ENCODE data around the gene BATF2. TPM values are rescaled to one million over a fixed set of nuclear protein-coding genes. Genes with fewer than 3 reads are reported as not detected.

Gene BATF2, protein sequence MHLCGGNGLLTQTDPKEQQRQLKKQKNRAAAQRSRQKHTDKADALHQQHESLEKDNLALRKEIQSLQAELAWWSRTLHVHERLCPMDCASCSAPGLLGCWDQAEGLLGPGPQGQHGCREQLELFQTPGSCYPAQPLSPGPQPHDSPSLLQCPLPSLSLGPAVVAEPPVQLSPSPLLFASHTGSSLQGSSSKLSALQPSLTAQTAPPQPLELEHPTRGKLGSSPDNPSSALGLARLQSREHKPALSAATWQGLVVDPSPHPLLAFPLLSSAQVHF
- total RNA-seq = 1.2 and 1.3 TPM in 2 replicates

DNA sequence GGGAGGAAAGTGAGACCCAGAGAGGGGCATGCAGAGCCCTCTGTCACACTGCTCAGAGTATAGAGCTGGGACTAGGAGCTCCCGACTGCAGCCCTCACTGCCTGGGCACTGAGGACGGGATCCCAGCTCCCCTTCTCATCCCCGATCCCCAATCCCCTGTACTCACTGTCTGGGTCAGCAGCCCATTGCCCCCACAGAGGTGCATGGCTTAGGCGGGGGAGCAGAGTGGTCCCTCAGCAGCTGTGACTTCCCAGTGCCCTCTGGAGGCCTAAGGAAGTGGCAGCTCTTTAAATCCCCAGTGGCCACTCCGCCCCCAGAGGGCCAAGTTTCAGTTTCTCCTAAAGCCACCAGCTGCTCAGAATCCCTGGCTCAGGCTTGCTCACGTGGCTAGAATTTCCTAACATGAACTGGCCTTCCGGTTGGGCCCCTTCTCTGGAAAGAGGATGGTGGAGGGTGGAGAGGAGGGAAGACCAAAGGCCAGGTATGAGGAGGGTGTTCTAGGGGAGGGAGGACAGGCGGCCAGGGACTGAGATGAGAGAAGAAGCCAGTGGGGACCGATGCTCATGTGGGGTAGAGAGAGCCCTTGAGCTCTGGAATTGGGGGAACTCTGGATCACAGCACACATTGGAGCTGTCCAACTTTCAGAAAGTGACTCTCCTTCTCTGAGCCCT is at the start of gene BATF2:
Gene BATF2 (minus strand): TSS at position 262 of the 671 bp plus-strand sequence. CDS start 57 bp downstream, at position 205.

DNA sequence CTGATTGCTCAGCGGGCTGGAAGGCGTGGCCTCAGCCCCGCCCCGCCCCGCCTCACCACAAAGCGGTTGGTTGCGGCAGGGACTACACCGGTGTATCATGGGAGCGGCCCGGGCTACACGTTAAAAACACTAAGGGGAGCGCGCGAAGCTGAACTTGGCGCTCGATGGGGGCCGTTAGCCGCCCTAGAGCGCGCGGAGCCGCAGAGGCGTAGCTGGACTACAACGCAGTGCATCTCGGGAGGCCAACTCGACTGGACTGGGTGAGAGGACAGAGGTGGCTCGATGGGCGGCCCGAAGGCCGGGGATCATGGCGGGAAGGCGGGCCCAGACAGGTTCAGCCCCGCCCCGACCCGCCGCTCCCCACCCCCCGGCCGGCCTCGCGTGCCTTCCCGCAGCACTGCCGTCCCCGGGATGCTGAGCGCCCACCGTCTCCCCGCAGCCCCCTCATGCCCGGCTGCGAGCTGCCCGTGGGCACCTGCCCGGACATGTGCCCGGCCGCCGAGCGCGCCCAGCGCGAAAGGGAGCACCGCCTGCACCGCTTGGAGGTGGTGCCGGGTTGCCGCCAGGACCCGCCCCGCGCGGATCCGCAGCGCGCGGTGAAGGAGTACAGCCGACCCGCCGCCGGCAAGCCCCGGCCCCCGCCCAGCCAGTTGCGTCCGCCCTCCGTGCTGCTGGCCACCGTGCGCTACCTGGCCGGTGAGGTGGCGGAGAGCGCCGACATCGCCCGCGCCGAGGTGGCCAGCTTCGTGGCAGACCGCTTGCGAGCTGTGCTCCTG is 44.3 kb upstream of the BATF2 start, which contains the start of gene SAC3D1:
Gene SAC3D1 (plus strand): TSS at position 364 of the 776 bp plus-strand sequence. CDS start 83 bp downstream, at position 447.

DNA sequence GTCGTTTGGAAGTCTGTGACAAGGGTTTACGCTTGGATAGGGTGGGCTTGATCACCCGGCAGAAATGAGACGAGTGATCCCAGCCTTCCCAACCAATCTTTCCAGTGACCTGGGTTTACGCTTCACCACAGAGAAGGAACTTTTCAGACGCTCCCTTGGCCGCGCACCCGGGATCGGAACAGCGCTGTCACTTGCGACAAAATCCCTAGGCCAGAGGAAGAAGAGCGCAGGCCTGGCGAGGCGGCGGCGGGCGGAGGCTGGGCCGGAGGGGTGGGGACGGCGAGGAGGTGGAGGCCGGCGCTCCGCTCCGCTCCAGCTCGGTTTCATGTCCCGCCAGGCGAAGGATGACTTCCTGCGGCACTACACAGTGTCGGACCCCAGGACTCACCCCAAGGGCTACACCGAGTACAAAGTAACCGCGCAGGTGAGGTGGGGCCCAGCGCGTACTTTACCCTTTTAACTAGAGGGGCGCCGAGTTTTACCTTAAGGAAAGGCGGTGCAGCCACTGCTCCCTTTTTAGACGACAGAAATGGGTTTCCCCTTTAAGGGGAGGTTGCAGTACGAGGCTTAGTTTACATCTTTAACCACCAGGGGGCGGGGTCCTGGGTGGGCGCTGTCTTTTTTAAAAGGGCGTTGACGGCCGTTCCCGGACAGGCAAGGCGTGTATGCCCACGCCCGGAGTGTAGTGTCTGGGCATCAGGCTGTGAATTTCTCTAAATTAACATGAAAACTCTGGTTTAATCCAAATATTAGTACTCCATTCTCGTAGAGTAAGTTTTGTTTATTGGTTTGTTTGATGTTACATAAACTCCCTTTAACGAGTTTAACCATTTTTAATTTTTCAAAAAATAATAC is 30.7 kb upstream of the BATF2 start, which contains the start of gene SNX15:
Gene SNX15 (plus strand): TSS at position 227 of the 855 bp plus-strand sequence. CDS start 99 bp downstream, at position 326.

DNA sequence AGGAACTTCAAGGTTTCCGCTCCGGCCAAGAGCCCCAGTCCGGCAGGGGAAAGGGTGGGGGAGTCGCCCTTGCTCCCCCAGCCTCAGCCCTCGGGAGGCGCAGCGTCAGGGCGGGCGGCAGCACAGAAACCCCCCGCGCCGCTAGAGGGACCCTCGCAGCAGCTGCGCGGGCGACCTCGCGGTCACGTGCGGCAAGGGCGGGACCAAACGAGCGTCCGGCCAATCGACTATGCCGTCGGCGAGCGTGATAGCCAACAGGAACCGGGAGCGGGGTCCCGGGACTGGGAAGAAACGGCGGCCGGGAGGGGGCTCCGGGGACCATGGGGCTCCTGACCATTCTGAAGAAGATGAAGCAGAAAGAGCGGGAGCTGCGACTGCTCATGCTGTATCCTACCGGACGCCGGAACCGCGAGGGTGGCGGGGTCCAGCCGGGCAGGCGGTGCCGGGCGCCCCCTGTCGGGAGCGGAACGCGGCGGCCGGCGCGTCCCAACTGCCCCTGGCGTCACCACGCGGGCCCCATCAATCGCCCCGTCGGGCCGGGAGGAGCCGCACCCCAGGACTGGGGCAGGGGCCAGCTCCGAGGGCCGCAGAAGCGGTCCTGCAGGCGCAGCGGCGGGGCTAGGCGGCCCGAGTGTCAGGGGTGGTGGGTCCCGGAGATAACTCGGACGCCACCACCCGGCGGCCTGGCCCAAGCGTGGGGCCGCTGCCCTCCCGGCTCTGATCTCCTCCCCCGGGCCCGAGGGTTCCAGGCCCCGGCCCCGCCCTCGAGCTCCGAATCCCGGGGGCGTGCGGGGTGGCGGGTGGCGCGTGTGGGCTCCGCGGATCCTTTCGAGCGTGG is 17.3 kb upstream of the BATF2 start, which contains the start of gene ARL2:
Gene ARL2 (plus strand): TSS at position 273 of the 838 bp plus-strand sequence. CDS start 48 bp downstream, at position 321.

DNA sequence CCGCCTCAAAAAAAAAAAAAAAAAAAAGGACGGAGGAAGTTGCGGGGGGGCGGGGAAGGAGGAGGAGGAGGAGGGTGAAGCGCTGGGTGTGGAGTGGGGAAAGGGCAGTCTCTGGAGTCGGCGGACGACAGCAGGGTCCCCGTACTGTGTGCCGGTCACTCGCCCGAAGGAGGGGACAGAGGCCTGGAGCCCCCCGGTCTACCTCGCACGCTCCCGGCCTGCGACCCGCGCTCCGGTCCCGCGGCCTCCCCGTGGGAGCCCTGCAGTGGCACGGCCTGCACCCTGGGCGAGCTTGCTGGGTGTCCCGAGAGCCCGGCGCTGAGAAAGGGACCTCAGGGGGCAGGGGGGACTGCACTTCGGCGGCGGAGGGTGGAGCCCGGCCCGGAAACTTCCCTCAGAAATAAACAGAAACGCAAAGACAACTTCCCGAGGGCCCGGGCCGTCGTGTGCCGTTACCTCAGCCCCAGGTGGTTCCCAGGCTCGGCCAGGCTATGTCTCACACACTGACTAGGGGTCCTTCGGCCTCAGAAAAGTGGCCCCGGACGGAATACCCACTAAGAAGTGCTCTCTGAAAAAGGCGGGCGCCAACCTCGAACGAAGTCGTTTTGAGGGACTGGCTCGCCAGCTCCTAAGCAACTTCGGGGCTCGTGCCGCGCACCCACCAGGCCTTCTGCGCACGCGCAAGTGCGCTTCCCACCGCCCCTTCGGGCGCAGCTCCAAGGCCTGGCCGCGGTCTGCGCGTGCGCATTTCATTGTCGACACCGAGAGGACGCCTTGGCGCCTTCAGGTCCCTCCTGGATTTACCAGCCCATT is 25.1 kb downstream of the BATF2 start, which contains the start of gene MAJIN:
Gene MAJIN (minus strand): TSS at position 688 of the 813 bp plus-strand sequence. CDS start 12,703 bp downstream, outside the sequence.

Other genes with a start within 250 kb of the BATF2 start
- 0.17 and 0.30 TPM in 2 replicates for gene PYGM, start 237.0 kb downstream of the BATF2 start, total RNA-seq
- gene SF1, start 218.4 kb downstream of the BATF2 start, total RNA-seq = 187 and 214 TPM in 2 replicates
- gene MAP4K2, start 193.8 kb downstream of the BATF2 start, total RNA-seq = 18.5 and 18.7 TPM in 2 replicates
- 20.8 and 22.2 TPM in 2 replicates for gene MEN1, start 186.4 kb downstream of the BATF2 start, total RNA-seq
- under 0.01 and 0.15 TPM in 2 replicates for gene CDC42BPG, start 152.3 kb downstream of the BATF2 start, total RNA-seq
- gene EHD1, start 118.3 kb downstream of the BATF2 start, total RNA-seq = 71.1 and 79.8 TPM in 2 replicates
- 18.3 and 20.3 TPM in 2 replicates for gene ATG2A, start 79.8 kb downstream of the BATF2 start, total RNA-seq
- 14.1 and 16.6 TPM in 2 replicates for gene PPP2R5B, start 72.3 kb downstream of the BATF2 start, total RNA-seq
- not detected in 2 replicates for gene GPHA2, start 61.1 kb downstream of the BATF2 start, total RNA-seq
- gene MAJIN, start 24.9 kb downstream of the BATF2 start, total RNA-seq = not detected in 2 replicates
- 229 and 233 TPM in 2 replicates for gene ARL2, start 17.2 kb upstream of the BATF2 start, total RNA-seq
- gene SNX15, start 30.5 kb upstream of the BATF2 start, total RNA-seq = 17.5 and 22.9 TPM in 2 replicates
- gene SAC3D1, start 44.2 kb upstream of the BATF2 start, total RNA-seq = 25.7 and 27.9 TPM in 2 replicates
- gene NAALADL1, start 61.6 kb upstream of the BATF2 start, total RNA-seq = 41.6 and 44.4 TPM in 2 replicates
- gene CDCA5, start 87.1 kb upstream of the BATF2 start, total RNA-seq = 25.9 and 26.2 TPM in 2 replicates
- gene ZFPL1, start 87.3 kb upstream of the BATF2 start, total RNA-seq = 77.6 and 78.8 TPM in 2 replicates
- gene VPS51, start 99.2 kb upstream of the BATF2 start, total RNA-seq = 270 and 312 TPM in 2 replicates
- 42.4 and 52.0 TPM in 2 replicates for gene TM7SF2, start 114.9 kb upstream of the BATF2 start, total RNA-seq
- gene ZNHIT2, start 120.7 kb upstream of the BATF2 start, total RNA-seq = 11.7 and 14.8 TPM in 2 replicates
- 604 and 715 TPM in 2 replicates for gene FAU, start 125.2 kb upstream of the BATF2 start, total RNA-seq
- gene MRPL49, start 125.3 kb upstream of the BATF2 start, total RNA-seq = 63.9 and 72.0 TPM in 2 replicates
- 21.2 and 29.3 TPM in 2 replicates for gene SYVN1, start 137.5 kb upstream of the BATF2 start, total RNA-seq
- not detected in 2 replicates for gene SPDYC, start 173.3 kb upstream of the BATF2 start, total RNA-seq
- 166 and 228 TPM in 2 replicates for gene CAPN1, start 185.0 kb upstream of the BATF2 start, total RNA-seq

Measured in bronchus fibroblast of lung (primary cell).